PC-9 (cell line): ENCODE measurements around the gene VCX2. TPM values are rescaled to one million over a fixed set of nuclear protein-coding genes. Genes with fewer than 3 reads are reported as not detected.

Source experiments
- BruUV-seq: library from RNA; stranded (reverse); fragments of 400-500 nt; replicated peaks from 2 replicates; lab custom pipeline; 2021; lab: Mats Ljungman, UMichigan
- CTCF ChIA-PET: fragments of 300-600 bp; sonication (Branson Sonifier 250); formaldehyde crosslinking; loops from one replicate; lab custom pipeline; 2022; ENCODE audit warnings: antibody characterized with exemption; lab: Charles Lee
- POLR2A ChIA-PET: fragments of 300-600 bp; sonication (Branson Sonifier 250); formaldehyde crosslinking; loops from one replicate; lab custom pipeline; 2022; ENCODE audit warnings: antibody characterized with exemption; ENCODE audit not compliant: unreplicated experiment; lab: Charles Lee
- DNase-seq, 2 experiments: peaks; one replicate each; pipeline versions ENCODE4 v3.0.0 to v3.0.0-alpha.2; 2015 to 2022; ENCODE audit warnings: mixed read lengths in 1 of 2
- H2AFZ ChIP-seq: fragments of 200-600 bp; sonication (generic); 2 replicates; pipeline ENCODE4 v1.8.1; 2017; ENCODE audit warnings: antibody characterized with exemption
- H3F3A ChIP-seq: fragments of 200-600 bp; sonication (generic); 2 replicates; pipeline ENCODE4 v1.8.1; 2017; ENCODE audit warnings: antibody characterized with exemption, mild to moderate bottlenecking, low read depth; ENCODE audit not compliant: insufficient read depth
- H3K27ac ChIP-seq: fragments of 200-600 bp; sonication (generic); 2 replicates; pipeline ENCODE4 v1.6.1; 2016; ENCODE audit warnings: mixed run types
- H3K27me3 ChIP-seq: fragments of 200-600 bp; sonication (generic); 2 replicates; pipeline ENCODE4 v1.6.1; 2016; ENCODE audit warnings: low read depth, mixed run types; ENCODE audit not compliant: insufficient read depth
- H3K36me3 ChIP-seq: fragments of 200-600 bp; sonication (generic); 2 replicates; pipeline ENCODE4 v1.6.1; 2016; ENCODE audit warnings: low read depth, mixed run types
- H3K4me1 ChIP-seq: fragments of 200-600 bp; sonication (generic); replicated peaks from 2 replicates; pipeline ENCODE4 v1.6.1; 2016; ENCODE audit warnings: mixed run types; ENCODE audit not compliant: insufficient read depth
- H3K4me2 ChIP-seq: fragments of 200-600 bp; sonication (generic); 2 replicates; pipeline ENCODE4 v1.6.1; 2017; ENCODE audit warnings: mixed run types
- H3K4me3 ChIP-seq: fragments of 200-600 bp; sonication (generic); 2 replicates; pipeline ENCODE4 v1.6.1; 2016; ENCODE audit warnings: mixed run types
- H3K79me2 ChIP-seq: fragments of 200-600 bp; sonication (generic); 2 replicates; pipeline ENCODE4 v1.6.1; 2017; ENCODE audit warnings: low read depth, mixed run types
- H3K9me2 ChIP-seq: fragments of 200-600 bp; sonication (generic); 2 replicates; pipeline ENCODE4 v1.8.1; 2017; ENCODE audit warnings: mild to moderate bottlenecking; ENCODE audit not compliant: insufficient read depth
- H3K9me3 ChIP-seq: fragments of 200-600 bp; sonication (generic); 2 replicates; pipeline ENCODE4 v1.8.1; 2016; ENCODE audit warnings: low read depth; ENCODE audit not compliant: insufficient read depth
- H4K20me1 ChIP-seq: fragments of 200-600 bp; sonication (generic); 2 replicates; pipeline ENCODE4 v1.8.1; 2017; ENCODE audit not compliant: insufficient read depth
- EZH2 ChIP-seq: fragments of 200-600 bp; sonication (generic); IDR thresholded peaks from 2 replicates; pipeline ENCODE4 v1.8.0; 2017; ENCODE audit warnings: antibody characterized with exemption, low read depth
- intact Hi-C: fragments of 100-400 bp; cut with micrococcal nuclease; formaldehyde crosslinking; loops from one replicate; pipeline ENCODE4 v1.10.0; 2022; ENCODE audit not compliant: unreplicated experiment
- total RNA-seq: library from RNA; stranded (reverse); gene quantifications from 2 replicates; pipeline ENCODE4 v1.2.3, GENCODE V29; 2021
- TF ChIP-seq, protein P1 (sequence below): fragments of 200-600 bp; sonication (generic); conservative IDR thresholded peaks from 2 replicates; pipeline ENCODE4 v1.6.1; 2017; ENCODE audit warnings: mixed run types, antibody characterized with exemption, mild to moderate bottlenecking, moderate library complexity

Gene VCX2
- total RNA-seq, 1 experiment from 2014 or later: not detected

DNA sequence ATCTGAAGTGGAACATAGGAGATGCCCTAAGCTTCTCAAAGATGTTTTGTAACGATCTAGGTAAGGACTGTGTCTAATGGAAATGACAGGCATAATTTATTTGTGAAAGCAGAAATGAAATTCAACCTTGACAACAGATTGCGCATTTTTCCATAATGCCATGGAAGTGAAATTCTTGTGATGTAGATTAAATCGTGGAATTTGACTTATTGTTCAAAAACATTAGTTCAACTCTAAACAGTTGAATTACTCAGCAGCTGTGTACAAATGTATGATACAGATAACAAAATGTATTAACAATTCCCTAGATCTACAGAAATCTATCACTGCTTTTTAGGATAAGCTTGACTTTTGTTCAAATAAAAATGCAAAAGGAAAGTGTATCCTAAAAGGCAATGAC lies 44.4 kb downstream of the VCX2 start:
- no peaks in the 10 kb centered on the region for H3F3A ChIP-seq
- ChIA-PET CTCF (no interaction called here), POLR2A (no interaction called here)
- no peaks in the 10 kb centered on the region for H4K20me1 ChIP-seq
- no peaks in the 10 kb centered on the region for H3K9me2 ChIP-seq
- no TSS peak for BruUV-seq
- intact Hi-C loops: no loop called here
- TF ChIP-seq EZH2: no peak
- TF ChIP-seq, protein P1, sequence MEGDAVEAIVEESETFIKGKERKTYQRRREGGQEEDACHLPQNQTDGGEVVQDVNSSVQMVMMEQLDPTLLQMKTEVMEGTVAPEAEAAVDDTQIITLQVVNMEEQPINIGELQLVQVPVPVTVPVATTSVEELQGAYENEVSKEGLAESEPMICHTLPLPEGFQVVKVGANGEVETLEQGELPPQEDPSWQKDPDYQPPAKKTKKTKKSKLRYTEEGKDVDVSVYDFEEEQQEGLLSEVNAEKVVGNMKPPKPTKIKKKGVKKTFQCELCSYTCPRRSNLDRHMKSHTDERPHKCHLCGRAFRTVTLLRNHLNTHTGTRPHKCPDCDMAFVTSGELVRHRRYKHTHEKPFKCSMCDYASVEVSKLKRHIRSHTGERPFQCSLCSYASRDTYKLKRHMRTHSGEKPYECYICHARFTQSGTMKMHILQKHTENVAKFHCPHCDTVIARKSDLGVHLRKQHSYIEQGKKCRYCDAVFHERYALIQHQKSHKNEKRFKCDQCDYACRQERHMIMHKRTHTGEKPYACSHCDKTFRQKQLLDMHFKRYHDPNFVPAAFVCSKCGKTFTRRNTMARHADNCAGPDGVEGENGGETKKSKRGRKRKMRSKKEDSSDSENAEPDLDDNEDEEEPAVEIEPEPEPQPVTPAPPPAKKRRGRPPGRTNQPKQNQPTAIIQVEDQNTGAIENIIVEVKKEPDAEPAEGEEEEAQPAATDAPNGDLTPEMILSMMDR: no peak
- H3K27me3 ChIP-seq: no peaks in the 10 kb centered on the region
- H3K79me2 ChIP-seq: no peaks in the 10 kb centered on the region
- no peak overlapping the region for H3K4me3 ChIP-seq
- H3K36me3 ChIP-seq: no peaks in the 10 kb centered on the region
- no peak overlapping the region for H3K4me2 ChIP-seq
- no peak for DNase-seq
- H3K9me3 ChIP-seq: no peaks in the 10 kb centered on the region
- H2AFZ ChIP-seq: no peak overlapping the region
- H3K4me1 ChIP-seq: no peaks in the 10 kb centered on the region
- no peak overlapping the region for H3K27ac ChIP-seq

DNA sequence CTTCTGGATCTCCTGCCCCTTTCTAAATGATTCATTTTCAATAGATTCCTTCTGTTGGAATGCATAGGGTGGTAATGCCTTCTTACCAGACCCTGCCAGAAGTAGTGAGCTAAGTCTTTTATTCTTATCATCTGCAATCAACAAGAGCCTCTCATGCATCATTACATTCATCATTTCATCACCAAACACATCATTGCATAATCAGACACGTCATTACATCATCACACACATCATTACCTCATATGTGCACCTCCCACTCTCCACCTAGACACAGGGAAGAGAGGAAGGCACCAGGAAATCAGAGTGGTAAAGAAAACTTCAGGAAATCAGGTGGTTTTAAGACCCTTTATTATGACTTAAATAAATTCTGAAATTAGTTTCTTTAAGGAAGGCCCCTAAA lies 45.0 kb downstream of the VCX2 start:
- no peak overlapping the region for H3K4me3 ChIP-seq
- no peak overlapping the region for H3K27ac ChIP-seq
- no peaks in the 10 kb centered on the region for H3K79me2 ChIP-seq
- H2AFZ ChIP-seq: no peak overlapping the region
- no peaks in the 10 kb centered on the region for H3K9me2 ChIP-seq
- TF ChIP-seq EZH2: no peak
- TF ChIP-seq, protein P1: no peak
- no TSS peak for BruUV-seq
- DNase-seq: no peak
- POLR2A ChIA-PET: no interaction called here
- no peaks in the 10 kb centered on the region for H3F3A ChIP-seq
- H3K9me3 ChIP-seq: no peaks in the 10 kb centered on the region
- intact Hi-C loops: no loop called here
- H3K4me1 ChIP-seq: no peaks in the 10 kb centered on the region
- no peaks in the 10 kb centered on the region for H3K36me3 ChIP-seq
- H3K4me2 ChIP-seq: no peak overlapping the region
- CTCF ChIA-PET: no interaction called here
- no peaks in the 10 kb centered on the region for H4K20me1 ChIP-seq
- H3K27me3 ChIP-seq: no peaks in the 10 kb centered on the region

DNA sequence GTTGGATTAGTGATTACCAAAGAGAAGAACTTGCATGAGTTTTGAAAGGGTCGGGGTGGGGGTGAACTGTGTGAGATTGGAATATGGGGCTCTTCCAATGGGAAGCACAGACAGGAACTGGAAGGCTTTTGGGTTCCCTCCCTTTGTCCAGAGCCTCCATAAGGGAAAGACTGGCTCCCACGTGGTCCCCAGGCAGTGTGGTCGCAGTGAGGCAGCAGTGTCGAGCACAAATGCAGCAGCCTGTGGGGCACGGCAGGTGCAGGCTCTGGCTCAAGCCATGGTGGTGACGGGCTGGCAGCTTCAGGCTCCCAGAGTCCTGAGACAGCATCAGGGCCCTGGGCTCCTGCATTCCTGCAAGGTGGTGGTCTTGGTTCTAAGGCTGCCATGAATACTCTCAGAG lies 45.5 kb downstream of the VCX2 start:
- no peak overlapping the region for H3K4me2 ChIP-seq
- no peak for DNase-seq
- TF ChIP-seq, protein P1: no peak
- no peak for TF ChIP-seq EZH2
- ChIA-PET POLR2A (no interaction called here), CTCF (no interaction called here)
- no peaks in the 10 kb centered on the region for H3K27me3 ChIP-seq
- H3K4me1 ChIP-seq: no peaks in the 10 kb centered on the region
- H3K4me3 ChIP-seq: no peak overlapping the region
- H3K27ac ChIP-seq: no peak overlapping the region
- H3K79me2 ChIP-seq: no peaks in the 10 kb centered on the region
- no peaks in the 10 kb centered on the region for H3K36me3 ChIP-seq
- BruUV-seq: no TSS peak
- H3K9me3 ChIP-seq: no peaks in the 10 kb centered on the region
- no peaks in the 10 kb centered on the region for H3F3A ChIP-seq
- H3K9me2 ChIP-seq: no peaks in the 10 kb centered on the region
- intact Hi-C loops: no loop called here
- H2AFZ ChIP-seq: no peak overlapping the region
- H4K20me1 ChIP-seq: no peaks in the 10 kb centered on the region
